Measurements from ENCODE around the gene SLC24A4. TPM values are rescaled to one million over a fixed set of nuclear protein-coding genes. Genes with fewer than 3 reads are reported as not detected.
A peak's percentile ranks its signal among the peaks of the same experiment; 100 is the strongest.

Gene SLC24A4
- total and polyA plus RNA-seq, 2 experiments from 2014 or later: 0.46 to 0.50 TPM

DNA sequence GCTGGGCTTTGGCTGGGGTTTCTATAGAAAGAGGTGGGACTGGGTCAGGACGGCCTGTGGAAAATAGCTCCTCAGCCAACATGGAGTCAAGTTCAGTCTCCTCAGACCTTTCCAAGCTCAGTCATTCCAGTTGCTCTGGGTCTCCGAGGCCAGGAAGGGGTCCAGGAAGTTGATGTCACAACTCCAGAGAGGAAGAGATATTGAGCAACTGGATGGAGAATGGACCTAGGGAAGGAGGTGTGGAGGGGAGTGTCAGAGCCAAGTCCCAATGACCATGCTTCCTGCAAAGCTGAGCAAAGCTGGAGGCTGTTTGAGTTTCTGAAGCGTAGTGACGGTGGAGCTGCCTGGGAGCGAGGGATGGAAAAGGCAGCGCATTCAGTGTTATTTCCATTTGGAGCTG, 86.1 kb downstream of the SLC24A4 start:
- no peak overlapping the region for H3K4me2 ChIP-seq
- H3K4me3 ChIP-seq: no peak overlapping the region
- H3K79me2 ChIP-seq: no peaks in the 10 kb centered on the region
- no peaks in the 10 kb centered on the region for H3K9me2 ChIP-seq (replicated peaks; ENCODE audit: insufficient read depth)
- H3K4me1 ChIP-seq (ENCODE audit: insufficient read depth): no peaks in the 10 kb centered on the region
- H3K9me3 ChIP-seq (ENCODE audit: low read depth): no peaks in the 10 kb centered on the region
- TF ChIP-seq, protein P1, sequence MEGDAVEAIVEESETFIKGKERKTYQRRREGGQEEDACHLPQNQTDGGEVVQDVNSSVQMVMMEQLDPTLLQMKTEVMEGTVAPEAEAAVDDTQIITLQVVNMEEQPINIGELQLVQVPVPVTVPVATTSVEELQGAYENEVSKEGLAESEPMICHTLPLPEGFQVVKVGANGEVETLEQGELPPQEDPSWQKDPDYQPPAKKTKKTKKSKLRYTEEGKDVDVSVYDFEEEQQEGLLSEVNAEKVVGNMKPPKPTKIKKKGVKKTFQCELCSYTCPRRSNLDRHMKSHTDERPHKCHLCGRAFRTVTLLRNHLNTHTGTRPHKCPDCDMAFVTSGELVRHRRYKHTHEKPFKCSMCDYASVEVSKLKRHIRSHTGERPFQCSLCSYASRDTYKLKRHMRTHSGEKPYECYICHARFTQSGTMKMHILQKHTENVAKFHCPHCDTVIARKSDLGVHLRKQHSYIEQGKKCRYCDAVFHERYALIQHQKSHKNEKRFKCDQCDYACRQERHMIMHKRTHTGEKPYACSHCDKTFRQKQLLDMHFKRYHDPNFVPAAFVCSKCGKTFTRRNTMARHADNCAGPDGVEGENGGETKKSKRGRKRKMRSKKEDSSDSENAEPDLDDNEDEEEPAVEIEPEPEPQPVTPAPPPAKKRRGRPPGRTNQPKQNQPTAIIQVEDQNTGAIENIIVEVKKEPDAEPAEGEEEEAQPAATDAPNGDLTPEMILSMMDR (IDR thresholded peaks at IDR 0.05; ENCODE audit: poor library complexity): no peak
- no peak for TF ChIP-seq EZH2phosphoT487 (IDR thresholded peaks at IDR 0.05; ENCODE audit: low read depth, severe bottlenecking, unreplicated experiment)
- no peak for TF ChIP-seq EZH2 (IDR thresholded peaks at IDR 0.05; ENCODE audit: borderline replicate concordance)
- H3K36me3 ChIP-seq (replicated peaks; ENCODE audit: insufficient read depth, low read depth): no peaks in the 10 kb centered on the region
- no peak for DNase-seq (ENCODE audit: low spot score)
- H3K27me3 ChIP-seq: no peaks in the 10 kb centered on the region
- H4K20me1 ChIP-seq (ENCODE audit: insufficient read depth, poor library complexity, severe bottlenecking): no peaks in the 10 kb centered on the region
- peak overlapping the region; percentile 58 for H3K27ac ChIP-seq
- 89% methylated on average over 6 of the region's 6 CpGs for WGBS (ENCODE audit: low lambda C conversion rate, missing lambda C conversion rate)
- no peak overlapping the region for H2AFZ ChIP-seq

DNA sequence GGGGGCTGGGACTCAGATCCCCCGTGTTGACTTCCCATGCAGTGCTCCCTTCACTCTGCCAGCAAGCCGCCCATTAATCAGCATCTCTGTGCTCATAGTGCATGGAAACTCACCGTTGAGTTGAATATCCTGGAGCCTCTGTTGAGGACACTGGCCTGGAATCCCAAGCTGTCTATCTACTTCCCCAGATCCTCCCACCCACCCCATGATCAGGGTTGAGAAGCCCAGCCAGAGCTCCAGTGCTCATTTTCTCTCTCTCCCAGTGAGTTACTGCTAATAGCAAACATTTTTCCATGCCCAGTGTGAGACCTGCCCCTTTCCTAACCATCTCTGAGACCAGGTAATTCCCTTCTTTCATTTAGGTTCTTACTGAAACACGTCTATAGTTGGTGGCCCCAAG, 88.2 kb downstream of the SLC24A4 start:
- Histone ChIP-seq H3K4me2 (no peak overlapping the region), H3K4me1 (ENCODE audit: insufficient read depth) (no peaks in the 10 kb centered on the region), H3K9me2 (replicated peaks; ENCODE audit: insufficient read depth) (no peaks in the 10 kb centered on the region), H3K79me2 (no peaks in the 10 kb centered on the region), H3K27me3 (no peaks in the 10 kb centered on the region), H2AFZ (no peak overlapping the region), H4K20me1 (ENCODE audit: insufficient read depth, poor library complexity, severe bottlenecking) (no peaks in the 10 kb centered on the region), H3K9me3 (ENCODE audit: low read depth) (no peaks in the 10 kb centered on the region), H3K4me3 (no peak overlapping the region), H3K36me3 (replicated peaks; ENCODE audit: insufficient read depth, low read depth) (no peaks in the 10 kb centered on the region), H3K27ac (peak overlapping the region; percentile 15)
- WGBS (ENCODE audit: low lambda C conversion rate, missing lambda C conversion rate): 77% methylated on average over 4 of the region's 4 CpGs
- no peak for DNase-seq (ENCODE audit: low spot score)
- TF ChIP-seq EZH2 (IDR thresholded peaks at IDR 0.05; ENCODE audit: borderline replicate concordance) (no peak), EZH2phosphoT487 (IDR thresholded peaks at IDR 0.05; ENCODE audit: low read depth, severe bottlenecking, unreplicated experiment) (no peak)
- TF ChIP-seq, protein P1 (IDR thresholded peaks at IDR 0.05; ENCODE audit: poor library complexity): no peak

DNA sequence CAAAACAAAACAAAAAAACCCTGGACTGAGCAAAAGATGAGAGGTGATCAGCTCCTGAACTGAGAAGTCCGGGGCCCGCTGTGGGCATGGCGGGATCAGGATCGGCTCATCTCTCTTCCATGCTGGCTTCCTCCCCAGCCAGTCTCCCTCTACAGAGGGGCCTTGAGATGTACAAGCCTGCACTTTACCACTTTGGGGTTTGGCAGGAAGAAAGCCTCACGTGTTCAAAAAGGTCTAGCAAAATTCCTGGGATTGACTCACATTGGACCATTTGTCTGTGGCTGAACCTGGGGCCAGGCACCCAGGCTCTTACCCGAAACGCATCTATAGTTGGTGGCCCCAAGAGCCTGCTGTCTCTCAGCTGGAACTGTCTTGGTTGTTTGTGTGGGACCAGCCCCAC, 89.0 kb downstream of the SLC24A4 start:
- TF ChIP-seq, protein P1 (IDR thresholded peaks at IDR 0.05; ENCODE audit: poor library complexity): no peak
- TF ChIP-seq EZH2phosphoT487 (IDR thresholded peaks at IDR 0.05; ENCODE audit: low read depth, severe bottlenecking, unreplicated experiment) (no peak), EZH2 (IDR thresholded peaks at IDR 0.05; ENCODE audit: borderline replicate concordance) (no peak)
- Histone ChIP-seq H3K9me3 (ENCODE audit: low read depth) (no peaks in the 10 kb centered on the region), H3K79me2 (no peaks in the 10 kb centered on the region), H3K4me1 (ENCODE audit: insufficient read depth) (no peaks in the 10 kb centered on the region), H4K20me1 (ENCODE audit: insufficient read depth, poor library complexity, severe bottlenecking) (no peaks in the 10 kb centered on the region), H3K4me3 (no peak overlapping the region), H3K9me2 (replicated peaks; ENCODE audit: insufficient read depth) (no peaks in the 10 kb centered on the region), H2AFZ (no peak overlapping the region), H3K27ac (peak overlapping the region; percentile 57), H3K4me2 (no peak overlapping the region), H3K27me3 (no peaks in the 10 kb centered on the region), H3K36me3 (replicated peaks; ENCODE audit: insufficient read depth, low read depth) (no peaks in the 10 kb centered on the region)
- 73% methylated on average over 7 of the region's 7 CpGs for WGBS (ENCODE audit: low lambda C conversion rate, missing lambda C conversion rate)
- no peak for DNase-seq (ENCODE audit: low spot score)

- no peak overlapping the region for H2AFZ ChIP-seq
- TF ChIP-seq EZH2 (IDR thresholded peaks at IDR 0.05; ENCODE audit: borderline replicate concordance) (no peak), EZH2phosphoT487 (IDR thresholded peaks at IDR 0.05; ENCODE audit: low read depth, severe bottlenecking, unreplicated experiment) (no peak)
- TF ChIP-seq, protein P1 (IDR thresholded peaks at IDR 0.05; ENCODE audit: poor library complexity): no peak
- H3K9me3 ChIP-seq (ENCODE audit: low read depth): no peaks in the 10 kb centered on the region
- no peaks in the 10 kb centered on the region for H3K9me2 ChIP-seq (replicated peaks; ENCODE audit: insufficient read depth)
- peak overlapping the region; percentile 70 for H3K27ac ChIP-seq
- H3K4me2 ChIP-seq: no peak overlapping the region
- no peak overlapping the region for H3K4me3 ChIP-seq
- WGBS (ENCODE audit: low lambda C conversion rate, missing lambda C conversion rate): 57% methylated on average over 10 of the region's 10 CpGs
- H3K36me3 ChIP-seq (replicated peaks; ENCODE audit: insufficient read depth, low read depth): no peaks in the 10 kb centered on the region
- H3K27me3 ChIP-seq: no peaks in the 10 kb centered on the region
- no peaks in the 10 kb centered on the region for H4K20me1 ChIP-seq (ENCODE audit: insufficient read depth, poor library complexity, severe bottlenecking)
- H3K4me1 ChIP-seq (ENCODE audit: insufficient read depth): no peaks in the 10 kb centered on the region
- DNase-seq (ENCODE audit: low spot score): peak; percentile 42
- no peaks in the 10 kb centered on the region for H3K79me2 ChIP-seq
Measured at GRCh38 chr14:92412912-92413311, 89.9 kb downstream of the SLC24A4 start.

Measured in hepatocyte (in vitro differentiated cells).